ENCODE results near the gene CYSRT1.
A peak's percentile ranks its signal among the peaks of the same experiment; 100 is the strongest.

Gene CYSRT1

DNA sequence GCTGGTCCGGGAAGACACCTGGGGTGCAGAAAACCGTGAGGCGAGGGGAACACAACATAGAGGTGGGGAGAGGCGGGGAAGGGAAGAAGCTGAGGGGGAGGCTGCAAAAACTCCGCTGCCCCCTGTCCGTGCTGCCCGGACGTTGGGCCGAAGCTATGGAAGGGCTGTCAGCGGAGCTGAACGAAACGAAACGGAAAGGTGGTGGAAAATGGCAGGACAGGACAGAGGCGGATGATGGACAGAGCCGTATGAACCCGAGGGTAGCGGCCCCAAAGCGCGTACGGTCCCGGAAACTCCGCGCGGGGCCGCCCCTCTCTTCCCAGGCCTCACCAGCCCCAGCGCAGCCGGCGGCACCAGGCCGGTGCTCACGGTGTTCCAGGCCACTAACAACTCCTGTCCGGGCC lies 36.9 kb upstream of the CYSRT1 start:
- Mint-ChIP-seq H3K36me3 (no peaks in the 10 kb centered on the region), H3K9me3 (no peaks in the 10 kb centered on the region), H3K27ac (peak overlapping the region; percentile 91), H3K27me3 (no peaks in the 10 kb centered on the region), H3K4me1 (peaks cover 32% of the 10 kb centered on the region), H3K4me3 (peak overlapping the region; percentile 95)

DNA sequence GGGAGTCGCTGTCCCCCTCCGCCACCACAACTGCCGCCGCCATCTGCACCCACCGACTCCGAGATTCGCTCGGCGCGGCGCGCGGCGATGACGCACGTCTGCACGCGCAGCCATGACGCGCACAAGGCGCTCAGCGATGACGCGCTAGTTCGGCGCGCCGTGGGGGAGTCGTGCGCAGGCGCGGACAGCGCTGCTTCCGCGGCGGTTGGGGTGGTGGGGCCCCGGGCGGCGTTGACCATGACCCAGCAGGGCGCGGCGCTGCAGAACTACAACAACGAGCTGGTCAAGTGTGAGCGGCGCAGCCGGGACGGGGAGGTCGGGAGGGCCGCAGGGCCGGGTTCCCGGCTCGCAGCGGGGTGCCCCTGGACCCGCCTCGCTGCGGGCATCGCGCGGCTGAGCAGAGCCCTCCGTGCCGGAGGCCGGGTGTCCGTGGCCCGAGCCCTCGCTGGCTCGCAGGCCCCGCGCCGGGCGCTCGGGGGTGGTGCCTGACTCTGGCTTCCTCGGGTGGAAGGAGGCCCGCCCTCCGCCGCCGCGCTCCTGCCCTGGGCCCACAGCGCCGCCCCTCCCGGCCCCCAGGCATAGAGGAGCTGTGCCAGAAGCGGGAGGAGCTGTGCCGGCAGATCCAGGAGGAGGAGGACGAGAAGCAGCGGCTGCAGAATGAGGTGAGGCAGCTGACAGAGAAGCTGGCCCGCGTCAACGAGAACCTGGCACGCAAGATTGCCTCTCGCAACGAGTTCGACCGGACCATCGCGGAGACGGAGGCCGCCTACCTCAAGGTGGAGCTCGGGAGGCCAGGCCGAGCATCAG lies 36.3 kb upstream of the CYSRT1 start, which contains the start of the genes ANAPC2 and SSNA1:
Gene ANAPC2 (minus strand): TSS at position 71 of the 807 bp plus-strand sequence. CDS start 28 bp downstream, at position 43.
Gene SSNA1 (plus strand): TSS at position 187 of the 807 bp plus-strand sequence. CDS start 51 bp downstream, at position 238.
- Mint-ChIP-seq H3K4me1 (peaks cover 32% of the 10 kb centered on the region), H3K27me3 (no peaks in the 10 kb centered on the region), H3K36me3 (no peaks in the 10 kb centered on the region), H3K4me3 (peak within 1 kb of the TSS; percentile 95), H3K27ac (peak within 1 kb of the TSS; percentile 91), H3K9me3 (no peaks in the 10 kb centered on the region)

DNA sequence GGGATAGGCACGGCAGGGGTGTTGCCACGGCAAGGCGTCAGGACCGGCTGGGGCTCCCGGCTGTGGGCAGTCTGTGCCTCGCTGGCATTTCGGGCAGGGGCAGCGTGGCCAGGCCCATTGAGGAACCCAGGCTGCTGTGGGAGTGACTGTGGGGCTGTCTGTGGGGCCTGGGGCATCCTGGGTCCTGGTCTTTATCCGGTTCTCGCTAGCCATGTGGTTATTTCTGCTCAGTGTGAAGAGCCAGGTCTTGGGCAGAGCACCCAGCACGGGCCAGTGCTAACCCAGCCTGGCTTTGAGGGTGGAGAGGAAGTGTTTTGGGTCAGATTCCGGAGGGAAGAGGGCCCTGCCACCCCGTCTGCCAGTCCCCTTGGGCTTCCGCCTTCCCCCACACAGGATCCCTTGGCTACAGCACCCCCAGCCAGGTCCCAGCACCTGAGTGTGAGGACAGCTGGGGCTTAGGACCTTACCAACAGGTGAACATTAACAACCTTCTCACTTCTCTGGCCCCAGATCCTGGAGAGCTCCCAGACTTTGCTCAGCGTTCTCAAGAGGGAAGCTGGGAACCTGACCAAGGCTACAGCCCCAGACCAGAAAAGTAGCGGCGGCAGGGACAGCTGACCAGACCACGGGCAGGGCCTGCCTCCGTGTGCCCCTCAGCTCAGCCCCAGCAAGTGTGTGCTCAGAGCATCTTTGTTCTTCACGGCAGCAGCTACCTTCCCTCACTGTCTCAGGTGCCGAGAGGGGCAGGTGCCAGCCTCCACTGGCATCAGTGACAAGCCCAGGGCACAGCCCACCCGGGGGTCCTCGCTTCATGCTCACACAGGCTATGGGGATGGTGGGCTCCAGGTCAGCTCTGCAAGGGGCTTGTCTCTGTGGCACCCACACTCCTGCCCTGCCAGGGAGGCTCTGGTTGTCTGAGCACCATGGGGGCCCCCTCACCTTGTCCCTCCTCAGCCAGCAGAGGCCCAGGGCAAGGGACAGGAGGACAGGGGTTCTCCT lies 35.4 kb upstream of the CYSRT1 start:
- Mint-ChIP-seq H3K4me1 (peaks cover 25% of the 10 kb centered on the region), H3K4me3 (peak overlapping the region; percentile 89), H3K27ac (peak overlapping the region; percentile 87), H3K27me3 (no peaks in the 10 kb centered on the region), H3K36me3 (no peaks in the 10 kb centered on the region), H3K9me3 (no peaks in the 10 kb centered on the region)

DNA sequence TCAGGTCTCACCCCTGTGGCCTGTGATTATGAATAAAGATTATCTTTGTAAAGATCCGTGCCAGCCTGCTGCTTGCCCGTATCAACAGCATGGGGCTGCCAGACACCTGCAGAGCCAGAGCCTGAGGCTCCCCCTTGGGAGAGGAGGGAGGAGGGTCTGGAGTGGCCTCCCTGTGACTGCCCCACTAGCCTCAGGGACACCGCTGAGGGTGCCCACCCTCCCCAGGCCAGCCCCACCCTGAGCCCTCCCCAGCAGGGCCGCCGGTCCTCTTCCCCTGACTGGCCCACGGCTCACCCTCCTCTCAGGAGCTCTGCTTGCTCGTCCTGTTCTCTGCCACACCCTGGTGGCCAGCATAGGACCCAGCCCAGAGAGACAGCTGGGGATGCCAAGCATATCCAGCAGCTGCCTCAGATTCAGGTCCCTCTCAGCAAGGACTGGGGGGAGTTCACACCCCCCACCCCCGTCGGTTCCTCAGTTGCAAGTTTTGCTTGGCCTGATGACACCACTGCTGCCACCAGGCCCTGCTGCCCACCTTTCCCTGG lies 34.6 kb upstream of the CYSRT1 start:
- H3K27me3 Mint-ChIP-seq = no peaks in the 10 kb centered on the region
- H3K9me3 Mint-ChIP-seq = no peaks in the 10 kb centered on the region
- no peaks in the 10 kb centered on the region for H3K36me3 Mint-ChIP-seq
- peak overlapping the region; percentile 55 for H3K4me3 Mint-ChIP-seq
- H3K4me1 Mint-ChIP-seq = peaks cover 25% of the 10 kb centered on the region
- peak overlapping the region; percentile 51 for H3K27ac Mint-ChIP-seq

DNA sequence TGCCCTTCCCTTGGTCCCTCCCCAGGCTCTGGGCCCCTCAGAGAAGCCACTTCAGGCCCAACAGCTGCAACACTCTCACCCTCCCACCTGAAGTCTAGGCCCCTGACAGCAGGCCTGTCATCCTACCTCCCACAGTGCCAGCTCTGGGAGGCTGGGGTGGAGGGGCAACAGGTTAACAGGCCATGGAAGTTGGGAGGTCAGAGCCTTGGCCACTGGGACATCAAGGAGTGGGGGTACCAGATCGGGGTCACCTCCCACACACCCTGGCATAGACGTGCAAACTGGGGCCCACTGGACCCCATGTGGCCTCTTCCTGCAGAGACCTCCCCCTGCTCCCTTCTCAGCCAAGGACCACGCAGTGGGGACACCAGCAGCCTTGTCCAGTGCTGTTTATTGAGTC lies 33.7 kb upstream of the CYSRT1 start:
- Mint-ChIP-seq H3K4me1 (peaks cover 24% of the 10 kb centered on the region), H3K4me3 (no peak overlapping the region), H3K36me3 (no peaks in the 10 kb centered on the region), H3K9me3 (no peaks in the 10 kb centered on the region), H3K27ac (no peak overlapping the region), H3K27me3 (no peaks in the 10 kb centered on the region)

DNA sequence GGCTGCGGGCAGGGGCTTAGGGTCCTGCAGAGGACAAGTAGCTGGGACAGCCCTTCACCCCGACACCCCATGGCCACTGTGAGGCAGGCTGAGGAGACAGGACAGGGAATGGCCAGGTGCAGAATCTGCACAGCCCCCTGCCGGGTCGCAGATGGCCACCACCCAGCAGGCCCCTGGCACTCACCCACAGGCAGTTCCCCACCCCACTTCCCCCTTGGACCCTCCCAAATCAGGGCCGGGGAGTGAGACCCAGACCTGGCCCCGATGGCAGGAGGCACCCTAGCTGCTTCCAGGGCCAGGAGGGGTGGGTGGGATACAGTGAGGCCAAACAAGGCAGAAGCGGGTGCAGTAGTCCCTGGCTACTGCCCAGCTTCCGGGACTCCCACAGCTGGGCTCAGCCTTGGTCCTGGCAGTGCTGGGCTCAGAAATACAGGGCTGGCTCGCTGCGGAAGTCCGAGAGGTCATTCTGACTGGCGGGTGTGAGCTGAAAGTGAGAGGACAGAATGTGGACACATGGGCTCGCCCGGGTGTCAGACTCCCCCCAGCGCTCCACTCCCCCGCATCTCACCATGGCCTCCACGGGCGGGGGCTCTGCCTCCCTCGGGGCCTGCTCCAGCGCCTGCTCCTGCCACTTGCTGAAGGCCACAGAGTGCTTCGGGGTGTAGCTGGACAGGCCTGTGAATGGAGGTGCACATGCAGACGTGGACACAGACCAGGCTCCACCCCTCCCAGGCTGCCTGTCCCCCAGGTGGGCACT lies 33.1 kb upstream of the CYSRT1 start:
- no peaks in the 10 kb centered on the region for H3K27me3 Mint-ChIP-seq
- no peaks in the 10 kb centered on the region for H3K36me3 Mint-ChIP-seq
- H3K9me3 Mint-ChIP-seq = no peaks in the 10 kb centered on the region
- H3K27ac Mint-ChIP-seq = no peak overlapping the region
- peaks cover 17% of the 10 kb centered on the region for H3K4me1 Mint-ChIP-seq
- H3K4me3 Mint-ChIP-seq = no peak overlapping the region

DNA sequence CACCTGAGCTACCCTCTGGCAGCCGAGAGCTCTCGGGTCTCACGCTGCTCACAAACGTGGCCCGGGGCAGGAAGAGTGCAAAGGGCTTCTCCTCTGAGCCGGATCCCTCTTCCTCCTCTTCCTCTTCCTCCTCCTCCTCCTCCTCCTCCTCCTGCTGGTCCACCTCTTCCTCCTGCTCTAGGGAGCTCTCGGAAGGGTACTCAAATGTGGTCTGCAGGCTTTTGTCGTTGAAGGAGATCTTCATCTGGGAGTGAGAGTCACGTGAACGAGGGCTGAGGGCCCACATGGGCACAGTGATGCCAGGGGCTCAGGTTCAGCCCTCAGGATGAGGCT lies 32.6 kb upstream of the CYSRT1 start:
- Mint-ChIP-seq H3K9me3 (no peaks in the 10 kb centered on the region), H3K27me3 (no peaks in the 10 kb centered on the region), H3K4me1 (peaks cover 12% of the 10 kb centered on the region), H3K4me3 (no peak overlapping the region), H3K36me3 (no peaks in the 10 kb centered on the region), H3K27ac (peak overlapping the region; percentile 72)

DNA sequence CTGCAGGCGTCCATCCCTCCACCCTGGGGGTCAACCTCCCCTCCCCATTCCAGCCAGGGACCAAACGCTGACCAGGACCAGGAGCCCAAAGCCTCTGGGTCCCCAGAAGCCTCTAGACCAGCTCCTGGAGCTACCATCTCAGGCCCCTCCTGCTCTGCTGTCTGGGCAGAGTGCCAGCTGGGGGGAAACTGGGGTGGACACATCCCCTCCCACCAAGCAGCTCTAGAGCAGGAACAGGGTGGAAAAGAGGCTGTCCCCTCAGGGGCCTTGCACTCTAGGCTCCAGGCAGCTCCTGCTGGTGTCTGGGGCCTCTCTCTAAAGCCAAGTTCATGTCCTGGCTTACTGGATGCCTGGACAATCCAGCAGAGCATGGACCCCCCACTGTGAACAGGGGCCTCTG lies 32.1 kb upstream of the CYSRT1 start:
- H3K27me3 Mint-ChIP-seq = no peaks in the 10 kb centered on the region
- no peaks in the 10 kb centered on the region for H3K36me3 Mint-ChIP-seq
- H3K4me3 Mint-ChIP-seq = no peak overlapping the region
- no peaks in the 10 kb centered on the region for H3K9me3 Mint-ChIP-seq
- H3K4me1 Mint-ChIP-seq = peaks cover 9% of the 10 kb centered on the region
- no peak overlapping the region for H3K27ac Mint-ChIP-seq

DNA sequence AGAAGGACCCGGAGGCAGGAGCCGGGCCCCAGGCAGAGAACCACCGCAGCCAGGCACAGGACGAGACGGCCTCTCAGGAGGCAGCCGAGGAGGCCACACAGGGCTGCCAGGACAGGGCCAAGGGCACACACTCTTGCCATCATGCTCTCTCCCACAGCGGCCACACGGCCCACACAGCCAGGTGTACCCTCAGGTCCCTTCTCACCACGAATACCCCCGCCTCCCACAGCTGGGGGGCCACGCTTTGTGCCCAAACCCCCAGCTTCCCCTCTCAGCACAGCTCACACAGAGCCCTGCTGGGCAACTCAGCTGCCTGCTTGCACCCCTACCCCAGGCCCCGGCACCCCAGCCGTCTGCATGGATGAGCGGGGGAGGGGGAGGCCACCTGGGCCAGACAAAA lies 31.2 kb upstream of the CYSRT1 start:
- no peaks in the 10 kb centered on the region for H3K9me3 Mint-ChIP-seq
- H3K36me3 Mint-ChIP-seq = no peaks in the 10 kb centered on the region
- no peak overlapping the region for H3K27ac Mint-ChIP-seq
- peaks cover 9% of the 10 kb centered on the region for H3K4me1 Mint-ChIP-seq
- no peak overlapping the region for H3K4me3 Mint-ChIP-seq
- no peaks in the 10 kb centered on the region for H3K27me3 Mint-ChIP-seq

DNA sequence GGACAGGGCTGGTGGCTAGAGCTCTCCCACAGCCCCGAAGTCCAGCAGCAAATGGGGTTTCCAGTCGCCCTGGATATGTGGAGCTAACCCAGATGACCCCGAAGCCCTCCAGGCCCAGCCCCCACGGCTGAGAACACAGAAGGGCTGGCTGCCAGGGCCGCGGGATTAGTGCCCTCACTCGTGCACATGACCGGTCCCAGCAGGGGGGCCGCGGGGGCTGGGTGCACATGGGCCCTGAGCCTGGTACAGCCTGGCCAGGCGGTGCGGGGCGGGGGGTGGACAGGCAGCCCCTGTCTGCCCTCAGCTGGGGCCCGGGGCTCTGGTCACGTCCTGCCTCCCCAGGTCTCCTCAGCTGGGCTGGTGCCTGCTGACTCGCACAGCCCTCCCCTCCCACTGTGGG lies 30.6 kb upstream of the CYSRT1 start:
- H3K4me1 Mint-ChIP-seq = peaks cover 4% of the 10 kb centered on the region
- no peak overlapping the region for H3K4me3 Mint-ChIP-seq
- no peaks in the 10 kb centered on the region for H3K36me3 Mint-ChIP-seq
- no peaks in the 10 kb centered on the region for H3K27me3 Mint-ChIP-seq
- H3K27ac Mint-ChIP-seq = no peak overlapping the region
- H3K9me3 Mint-ChIP-seq = no peaks in the 10 kb centered on the region

DNA sequence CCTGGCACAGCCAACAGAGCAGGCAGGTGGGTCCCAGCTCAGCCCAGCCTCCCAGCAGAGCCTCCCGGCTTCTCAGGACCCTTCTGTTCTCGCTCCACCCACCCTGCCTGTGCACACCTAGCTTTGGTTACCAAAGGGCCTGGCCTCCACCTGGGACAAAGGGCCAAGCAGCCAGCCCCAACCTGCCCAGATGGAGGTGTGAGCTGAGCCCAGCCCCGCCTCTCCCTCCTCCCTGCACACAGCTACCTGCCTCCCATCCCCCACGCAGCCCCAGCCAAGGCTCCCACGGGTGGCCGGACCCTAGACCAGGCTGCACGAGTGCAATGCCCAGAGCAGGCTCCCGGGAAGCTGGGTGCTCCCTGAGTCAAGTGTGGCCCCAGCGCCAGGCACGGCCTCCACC lies 30.1 kb upstream of the CYSRT1 start:
- no peaks in the 10 kb centered on the region for H3K36me3 Mint-ChIP-seq
- H3K27me3 Mint-ChIP-seq = no peaks in the 10 kb centered on the region
- H3K4me1 Mint-ChIP-seq = peaks cover 3% of the 10 kb centered on the region
- no peak overlapping the region for H3K27ac Mint-ChIP-seq
- no peaks in the 10 kb centered on the region for H3K9me3 Mint-ChIP-seq
- no peak overlapping the region for H3K4me3 Mint-ChIP-seq

DNA sequence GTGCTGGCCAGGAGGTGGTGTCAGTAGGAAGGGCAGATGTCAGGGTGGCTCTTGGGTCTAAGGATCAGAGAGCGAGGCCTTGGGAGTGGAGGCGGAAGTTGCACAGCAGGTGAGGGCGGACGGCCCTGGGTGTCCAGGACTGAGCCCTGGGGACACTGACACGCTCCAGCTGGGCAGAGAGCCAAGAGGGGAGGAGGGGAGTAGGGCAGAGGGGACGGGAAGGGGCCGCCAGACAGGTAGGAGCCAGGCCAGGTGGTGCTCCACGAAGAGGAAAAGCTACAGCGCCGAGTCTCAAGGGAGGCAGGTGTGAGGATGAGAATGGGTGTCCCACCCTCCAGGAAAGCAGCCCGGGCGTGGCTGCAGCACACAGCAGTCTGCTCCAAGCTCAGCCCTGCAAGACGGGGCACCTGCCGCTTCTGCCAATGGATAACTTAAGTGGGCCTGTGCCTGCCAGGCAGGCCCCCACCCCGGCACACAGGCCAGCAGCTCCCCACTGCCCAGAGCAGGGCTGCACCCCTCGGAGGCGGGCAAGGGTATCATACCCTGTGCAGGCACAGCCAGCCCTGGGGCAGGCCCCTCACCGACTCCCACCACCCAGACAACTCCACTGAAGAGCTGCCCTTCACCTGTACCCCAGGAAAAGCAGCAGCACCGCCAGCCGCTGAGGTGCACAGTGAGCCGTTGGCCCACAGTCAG lies 29.3 kb upstream of the CYSRT1 start:
- H3K36me3 Mint-ChIP-seq = no peaks in the 10 kb centered on the region
- no peaks in the 10 kb centered on the region for H3K27me3 Mint-ChIP-seq
- no peak overlapping the region for H3K4me3 Mint-ChIP-seq
- no peak overlapping the region for H3K27ac Mint-ChIP-seq
- no peaks in the 10 kb centered on the region for H3K9me3 Mint-ChIP-seq
- H3K4me1 Mint-ChIP-seq = peaks cover 3% of the 10 kb centered on the region

DNA sequence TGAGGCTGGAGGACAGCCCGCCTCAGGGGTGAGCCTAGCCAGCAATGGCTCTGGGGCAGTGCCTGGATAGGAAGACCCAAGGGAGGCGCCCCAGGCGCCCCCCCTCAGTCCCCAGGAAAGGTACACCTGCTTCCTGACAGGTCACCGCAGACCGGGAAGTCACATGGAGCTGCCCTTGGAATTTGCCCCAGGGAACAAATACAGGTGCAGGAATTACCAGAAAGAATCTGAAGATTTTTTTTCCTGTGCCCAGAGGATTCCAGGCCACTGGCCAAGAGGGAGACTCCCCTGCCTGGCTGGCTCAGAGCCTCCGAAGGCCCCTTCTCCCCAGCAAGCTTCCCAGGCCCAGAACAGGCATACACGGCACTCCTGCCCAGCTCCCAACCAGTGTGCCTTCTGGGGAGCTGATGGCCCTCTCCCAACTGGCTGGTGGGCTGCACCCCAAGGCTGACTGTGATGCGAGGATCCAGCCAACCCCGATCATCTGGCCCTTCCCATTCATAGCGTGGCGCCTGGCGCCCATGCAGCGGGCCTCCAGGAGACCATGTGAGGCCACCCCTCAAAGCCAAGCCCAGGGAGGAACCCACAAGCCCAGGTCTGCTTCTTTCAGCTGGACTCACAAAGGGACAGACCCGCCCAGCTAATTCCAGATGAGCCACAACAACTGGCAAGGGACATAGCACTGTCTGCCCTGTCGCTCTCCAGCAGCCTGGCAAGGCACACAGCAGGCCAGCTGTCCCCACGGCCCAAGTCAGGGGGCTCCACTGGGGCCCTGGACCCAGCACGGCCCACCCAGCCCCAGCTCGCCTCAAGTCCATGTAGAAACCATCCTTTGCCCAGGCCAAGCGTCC lies 26.7 kb upstream of the CYSRT1 start:
- Mint-ChIP-seq H3K4me1 (peaks cover 14% of the 10 kb centered on the region), H3K9me3 (no peaks in the 10 kb centered on the region), H3K27ac (no peak overlapping the region), H3K4me3 (peak overlapping the region; percentile 23), H3K27me3 (no peaks in the 10 kb centered on the region), H3K36me3 (no peaks in the 10 kb centered on the region)

DNA sequence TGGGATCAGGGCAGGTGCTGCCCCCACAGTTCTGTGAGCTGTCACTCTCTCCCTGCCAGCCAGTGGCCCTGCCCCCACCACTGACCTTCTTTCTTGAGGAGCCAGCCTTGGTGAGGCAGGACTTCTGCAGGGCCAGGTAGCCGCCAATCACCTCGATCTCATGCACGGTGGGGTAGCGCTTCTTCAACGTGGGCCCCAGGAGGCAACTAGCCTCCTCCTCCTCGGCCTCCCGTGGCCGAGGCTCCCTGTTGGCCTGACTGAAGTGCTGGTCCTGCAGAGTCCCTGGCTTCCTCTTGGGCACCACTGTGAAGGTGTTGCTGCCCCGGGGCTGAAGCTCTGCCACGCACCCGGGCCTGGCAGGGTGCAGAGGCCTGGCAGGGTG lies 26.1 kb upstream of the CYSRT1 start:
- Mint-ChIP-seq H3K36me3 (no peaks in the 10 kb centered on the region), H3K4me1 (peaks cover 15% of the 10 kb centered on the region), H3K9me3 (no peaks in the 10 kb centered on the region), H3K27me3 (no peaks in the 10 kb centered on the region), H3K4me3 (no peak overlapping the region), H3K27ac (no peak overlapping the region)
